GM21381 (cell line): ENCODE results near the gene TOGARAM1.
"Not testable (repeated sequence)": the region's sequence is repeated elsewhere in the genome, so short reads cannot be mapped to it uniquely, and the experiment has no call there.

Source experiments
- ATAC-seq: cut with Tn5 transposase; IDR thresholded peaks from one replicate; pipeline ENCODE4 v1.9.1; 2021; ENCODE audit warnings: mild to moderate bottlenecking, moderate library complexity; ENCODE audit not compliant: unreplicated experiment

TOGARAM1 gene

DNA sequence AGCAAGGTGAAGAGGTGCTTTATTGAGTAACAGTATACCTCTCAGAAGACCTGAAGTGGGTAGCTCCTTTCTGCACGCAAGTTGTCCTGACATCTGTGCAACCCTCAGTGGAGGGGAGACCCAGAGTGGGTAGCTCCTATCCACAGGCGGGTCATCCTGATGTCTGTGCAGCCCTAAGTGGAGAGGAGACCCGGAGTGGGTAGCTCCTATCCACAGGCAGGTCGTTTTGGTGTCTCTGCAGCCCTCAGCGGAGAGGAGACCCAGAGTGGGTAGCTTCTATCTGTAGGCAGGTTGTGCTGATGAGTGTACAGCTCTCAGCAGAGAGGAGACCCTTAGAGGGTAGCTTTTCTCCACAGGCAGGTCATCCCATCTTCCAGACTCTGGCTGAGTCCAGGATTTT is 76.9 kb downstream of the TOGARAM1 start:
- no peak for ATAC-seq

GRCh38 chr14:45039390-45039789 is 77.4 kb downstream of the TOGARAM1 start:
- no peak for ATAC-seq

GRCh38 chr14:45041641-45042040 is 79.7 kb downstream of the TOGARAM1 start:
- no peak for ATAC-seq

DNA sequence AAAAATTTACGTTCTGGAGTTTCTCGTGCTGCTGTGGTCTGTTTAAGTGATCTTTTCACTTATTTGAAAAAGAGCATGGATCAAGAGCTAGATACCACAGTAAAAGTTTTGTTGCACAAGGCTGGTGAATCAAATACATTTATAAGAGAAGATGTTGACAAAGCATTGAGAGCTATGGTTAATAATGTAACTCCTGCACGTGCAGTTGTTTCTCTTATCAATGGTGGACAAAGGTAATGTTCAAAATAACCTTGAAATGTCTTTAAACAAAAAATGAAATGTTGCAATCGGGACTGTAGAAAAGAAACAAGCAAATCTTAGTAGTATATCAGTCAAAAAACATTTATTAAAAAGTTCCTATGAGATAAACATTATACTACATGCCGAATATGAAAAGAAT is 82.6 kb downstream of the TOGARAM1 start:
- no peak for ATAC-seq

GRCh38 chr14:45048385-45048784 is 86.4 kb downstream of the TOGARAM1 start:
- no peak for ATAC-seq

GRCh38 chr14:45051180-45051579 is 89.2 kb downstream of the TOGARAM1 start:
- no peak for ATAC-seq

GRCh38 chr14:45051896-45052295 is 89.9 kb downstream of the TOGARAM1 start:
- no peak for ATAC-seq

DNA sequence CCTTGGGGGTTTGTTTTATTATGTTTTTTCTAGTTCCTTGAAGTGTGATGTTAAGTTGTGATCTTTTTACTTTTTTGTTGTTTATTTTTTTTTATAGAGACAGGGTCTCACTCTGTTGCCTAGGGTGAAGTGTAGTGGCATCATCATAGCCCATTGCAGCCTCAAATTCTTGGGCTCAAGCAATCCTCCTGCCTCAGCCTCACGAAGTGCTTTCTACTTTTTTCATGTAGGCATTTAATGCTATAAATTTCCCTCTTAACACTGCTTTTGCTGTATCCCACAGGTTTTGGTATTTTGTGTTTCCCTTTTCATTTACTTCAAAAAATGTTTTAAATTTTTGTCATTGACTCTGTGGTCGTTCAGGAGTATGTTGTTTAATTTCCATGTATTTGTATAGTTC is 95.4 kb downstream of the TOGARAM1 start:
- no peak for ATAC-seq

DNA sequence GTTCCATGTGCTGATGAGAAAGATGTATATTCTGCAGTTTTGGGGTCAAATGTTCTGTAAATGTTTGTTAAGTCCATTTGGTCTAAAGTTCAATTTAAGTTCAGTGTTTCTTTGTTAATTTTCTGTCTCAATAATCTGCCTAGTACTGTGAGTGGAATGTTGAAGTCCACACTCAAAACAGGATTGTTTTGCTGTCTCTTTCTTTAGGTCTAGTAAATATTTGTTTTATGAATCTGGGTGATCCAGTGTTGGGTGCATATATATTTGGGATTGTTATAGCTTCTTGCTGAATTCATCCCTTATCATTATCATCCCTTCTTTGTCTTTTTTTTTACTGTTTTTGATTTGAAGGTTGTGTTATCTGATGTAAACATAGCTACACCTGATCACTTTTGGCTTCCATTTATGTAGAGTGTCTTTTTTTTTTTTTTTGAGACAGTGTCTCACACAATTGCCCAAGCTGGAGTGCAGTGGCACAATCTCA is 95.9 kb downstream of the TOGARAM1 start:
- no peak for ATAC-seq

- ATAC-seq, result no peak
Observed at GRCh38 chr14:45060551-45060950, 98.6 kb downstream of the TOGARAM1 start.

GRCh38 chr14:45065540-45065939 is 103.5 kb downstream of the TOGARAM1 start:
- no peak for ATAC-seq

DNA sequence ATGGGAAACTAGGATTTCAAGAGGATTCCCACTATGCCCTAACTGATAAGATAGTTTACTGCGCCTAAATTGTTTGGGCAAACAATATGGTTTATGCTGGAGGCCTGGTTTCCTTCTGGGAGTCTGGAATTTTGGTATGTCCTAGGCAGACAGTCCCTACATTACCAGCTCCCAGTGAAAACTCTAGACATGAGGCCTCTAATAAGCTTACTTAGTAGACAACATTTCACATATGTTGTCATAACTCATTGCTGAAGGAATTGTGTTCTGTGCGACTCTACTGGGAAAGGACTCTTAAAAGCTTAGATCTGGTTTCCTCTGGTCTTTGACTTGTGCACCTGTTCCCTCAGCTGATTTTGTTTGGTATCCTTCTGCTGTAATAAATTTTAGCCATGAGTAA is 104.0 kb downstream of the TOGARAM1 start:
- no peak for ATAC-seq

- ATAC-seq, result no peak
Observed at GRCh38 chr14:45066667-45067066, 104.7 kb downstream of the TOGARAM1 start.

GRCh38 chr14:45068396-45068795 is 106.4 kb downstream of the TOGARAM1 start:
- ATAC-seq, result no peak

DNA sequence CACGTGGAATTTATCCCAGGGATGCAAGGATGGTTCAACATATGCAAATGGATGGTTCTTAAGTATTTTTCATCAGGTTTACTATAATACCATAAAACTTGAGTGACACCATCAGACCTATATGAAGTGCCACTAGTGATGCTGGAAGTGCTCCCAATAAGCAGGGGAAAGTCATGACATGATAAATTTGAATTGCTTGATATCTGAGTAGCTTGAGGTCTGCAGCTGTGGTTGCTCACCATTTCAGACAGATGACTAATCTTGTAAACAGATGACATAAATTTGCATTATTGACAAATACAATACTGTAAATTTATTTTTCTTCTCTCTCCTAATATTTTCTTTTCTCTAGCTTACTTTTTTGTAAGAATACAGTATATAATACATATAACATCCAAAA is 108.2 kb downstream of the TOGARAM1 start:
- ATAC-seq, result no peak

- ATAC-seq, result no peak
Observed at GRCh38 chr14:45072126-45072525, 110.1 kb downstream of the TOGARAM1 start.

DNA sequence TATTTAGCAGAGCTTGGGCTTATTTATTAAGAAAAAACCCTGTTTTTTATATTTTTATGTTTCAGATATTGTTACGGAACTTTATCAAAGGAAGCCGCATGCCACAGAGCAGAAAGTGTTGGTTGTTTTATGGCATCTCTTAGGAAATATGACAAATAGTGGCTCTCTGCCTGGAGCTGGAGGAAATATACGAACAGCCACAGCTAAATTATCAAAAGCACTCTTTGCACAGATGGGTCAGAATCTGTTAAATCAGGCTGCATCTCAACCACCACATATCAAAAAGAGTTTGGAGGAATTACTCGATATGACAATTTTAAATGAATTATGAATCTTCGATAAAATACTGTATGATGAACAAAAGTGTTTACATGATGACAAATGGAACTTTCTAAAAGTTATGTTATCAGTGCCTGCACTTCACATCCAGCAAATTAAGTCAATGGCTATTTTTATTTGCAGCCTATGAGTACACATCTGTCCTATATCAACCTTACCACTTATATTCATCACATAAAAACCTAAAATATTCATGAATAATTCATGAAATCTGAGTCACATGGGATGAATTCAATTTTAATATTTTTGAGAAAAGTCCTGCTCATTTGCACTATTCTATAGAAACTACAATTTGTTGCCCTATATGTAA is 111.4 kb downstream of the TOGARAM1 start:
- no peak for ATAC-seq

DNA sequence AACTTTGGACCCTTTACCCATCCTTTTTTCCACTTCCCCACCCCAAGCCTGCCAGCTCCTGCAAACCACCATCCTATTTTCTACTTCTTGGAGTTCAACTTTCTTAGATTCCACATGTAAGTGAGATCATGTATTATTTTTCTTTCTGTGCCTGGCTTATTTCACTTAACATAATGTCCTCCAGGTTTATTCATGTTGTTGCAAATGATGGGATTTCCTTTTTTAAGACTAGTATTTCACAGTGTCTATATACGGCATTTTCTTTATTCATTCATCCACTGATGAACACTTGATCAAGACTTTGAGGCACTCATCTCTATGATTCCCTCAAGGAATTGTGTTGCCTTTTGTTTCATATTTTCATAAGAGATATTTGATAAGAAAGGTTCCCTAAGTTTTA is 116.3 kb downstream of the TOGARAM1 start:
- no peak for ATAC-seq

- not testable (repeated sequence) for ATAC-seq
Observed at GRCh38 chr14:45080416-45080968, 118.5 kb downstream of the TOGARAM1 start.

- not testable (repeated sequence) for ATAC-seq
Observed at GRCh38 chr14:45081096-45081495, 119.1 kb downstream of the TOGARAM1 start.

DNA sequence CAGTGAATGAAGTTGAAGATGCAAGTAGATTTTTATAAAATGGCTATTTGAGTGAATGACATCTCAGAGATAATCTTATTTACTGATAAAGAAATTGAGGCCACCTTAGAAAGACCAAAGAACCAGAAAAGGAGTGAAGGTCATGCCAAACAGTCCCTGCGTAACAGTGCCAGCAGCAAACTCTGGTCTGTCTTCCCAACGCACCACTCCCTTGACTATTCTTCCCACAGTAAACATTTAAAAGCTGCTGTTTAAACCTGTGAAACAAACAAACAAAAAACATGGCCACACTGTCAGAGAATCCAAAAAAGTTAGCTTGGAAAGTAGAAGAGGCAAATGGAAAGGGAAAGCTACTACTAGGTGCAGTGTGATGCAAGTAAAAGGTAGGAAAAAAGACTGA is 120.4 kb downstream of the TOGARAM1 start:
- no peak for ATAC-seq

GRCh38 chr14:45083617-45083975 is 121.6 kb downstream of the TOGARAM1 start:
- no peak for ATAC-seq
